Measurements from ENCODE around the gene PHLDA3.

Gene PHLDA3

DNA sequence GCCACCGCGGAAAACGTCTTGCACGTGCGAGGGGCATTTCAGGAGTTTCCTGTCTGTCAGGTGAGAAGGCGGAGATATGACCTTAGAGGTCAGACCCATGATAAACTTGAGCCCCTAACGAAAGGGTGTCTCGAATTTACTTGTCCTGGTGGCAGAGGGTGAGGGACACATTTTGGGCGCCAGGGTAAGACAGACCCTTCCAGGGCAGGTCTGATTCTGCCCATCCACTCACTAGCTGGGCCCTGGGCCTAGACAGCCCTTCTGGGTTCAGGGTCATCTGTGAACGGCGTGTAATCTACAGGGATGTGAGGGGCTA is 38.3 kb upstream of the PHLDA3 start:
- TF ChIP-seq, protein P1, sequence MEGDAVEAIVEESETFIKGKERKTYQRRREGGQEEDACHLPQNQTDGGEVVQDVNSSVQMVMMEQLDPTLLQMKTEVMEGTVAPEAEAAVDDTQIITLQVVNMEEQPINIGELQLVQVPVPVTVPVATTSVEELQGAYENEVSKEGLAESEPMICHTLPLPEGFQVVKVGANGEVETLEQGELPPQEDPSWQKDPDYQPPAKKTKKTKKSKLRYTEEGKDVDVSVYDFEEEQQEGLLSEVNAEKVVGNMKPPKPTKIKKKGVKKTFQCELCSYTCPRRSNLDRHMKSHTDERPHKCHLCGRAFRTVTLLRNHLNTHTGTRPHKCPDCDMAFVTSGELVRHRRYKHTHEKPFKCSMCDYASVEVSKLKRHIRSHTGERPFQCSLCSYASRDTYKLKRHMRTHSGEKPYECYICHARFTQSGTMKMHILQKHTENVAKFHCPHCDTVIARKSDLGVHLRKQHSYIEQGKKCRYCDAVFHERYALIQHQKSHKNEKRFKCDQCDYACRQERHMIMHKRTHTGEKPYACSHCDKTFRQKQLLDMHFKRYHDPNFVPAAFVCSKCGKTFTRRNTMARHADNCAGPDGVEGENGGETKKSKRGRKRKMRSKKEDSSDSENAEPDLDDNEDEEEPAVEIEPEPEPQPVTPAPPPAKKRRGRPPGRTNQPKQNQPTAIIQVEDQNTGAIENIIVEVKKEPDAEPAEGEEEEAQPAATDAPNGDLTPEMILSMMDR (IDR thresholded peaks at IDR 0.05): no peak
- no peak for TF ChIP-seq ZFX (IDR thresholded peaks at IDR 0.05; ENCODE audit: borderline replicate concordance)
- peak overlapping the region; percentile 66 for H3K27ac ChIP-seq

DNA sequence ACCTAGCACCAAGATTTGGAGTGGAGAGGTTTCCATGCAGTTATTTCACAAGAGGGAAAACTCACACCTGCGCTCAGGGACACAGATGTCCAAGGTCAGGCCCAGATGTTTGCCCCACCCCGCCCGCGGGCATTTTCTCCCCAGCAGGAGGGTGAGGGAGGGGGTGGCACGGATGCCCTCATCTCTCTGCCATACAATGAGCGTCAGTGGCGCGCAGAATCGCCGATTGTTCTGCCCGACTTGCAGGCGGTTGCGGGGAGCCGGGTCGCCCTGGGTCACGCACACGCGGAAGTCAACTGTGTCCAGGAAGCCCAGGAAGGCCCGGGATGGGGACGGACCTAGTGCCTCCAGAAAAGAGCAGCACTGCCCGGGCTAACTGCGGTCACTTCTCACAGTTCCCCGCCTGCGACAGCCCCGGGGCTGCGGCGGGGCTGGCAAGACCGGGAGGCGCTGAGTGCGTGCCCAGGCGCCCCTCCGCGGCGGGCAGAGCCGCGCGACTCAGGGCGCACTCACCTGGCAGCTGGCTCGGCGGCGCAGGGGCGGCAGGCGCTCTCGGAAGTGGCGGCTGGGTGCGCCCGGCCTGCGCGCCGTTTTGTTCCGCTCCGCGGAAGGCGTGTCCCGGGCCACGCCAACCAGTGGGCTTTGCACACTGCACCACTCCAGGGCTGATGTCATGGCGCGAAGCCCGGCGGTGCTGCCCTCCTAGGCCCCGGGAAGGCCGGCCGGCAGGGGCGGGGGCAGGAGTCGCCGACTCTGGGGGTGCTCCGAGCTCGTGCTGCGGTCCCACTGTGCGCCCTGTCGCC is 37.8 kb upstream of the PHLDA3 start, which contains the start of gene CSRP1:
Gene CSRP1 (minus strand): TSS at position 567 of the 803 bp plus-strand sequence. CDS start 10,820 bp downstream, outside the sequence.
- no peak for TF ChIP-seq ZFX (IDR thresholded peaks at IDR 0.05; ENCODE audit: borderline replicate concordance)
- TF ChIP-seq, protein P1 (IDR thresholded peaks at IDR 0.05): peak; percentile 26
- H3K27ac ChIP-seq: peak within 1 kb of the TSS; percentile 66

DNA sequence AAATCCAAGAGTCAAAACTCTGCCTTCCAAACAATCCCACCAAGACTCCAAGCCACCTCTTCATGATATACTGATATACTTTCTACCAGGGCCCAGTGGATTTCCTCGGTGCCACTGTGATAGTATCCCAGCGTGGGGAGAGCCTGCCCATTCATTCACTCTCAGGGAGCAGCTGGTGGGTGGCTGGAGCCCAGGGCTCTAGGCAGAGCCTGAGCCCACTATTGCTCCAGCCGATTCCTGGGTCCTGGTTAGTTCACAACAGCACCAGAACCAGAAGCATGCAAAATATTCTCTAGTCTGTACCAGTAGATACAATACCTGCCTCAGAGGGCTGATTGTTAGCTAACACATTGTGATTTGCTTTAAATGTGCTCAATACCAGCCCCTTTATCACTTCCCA is 37.1 kb upstream of the PHLDA3 start:
- TF ChIP-seq ZFX (IDR thresholded peaks at IDR 0.05; ENCODE audit: borderline replicate concordance): no peak
- TF ChIP-seq, protein P1 (IDR thresholded peaks at IDR 0.05): no peak
- H3K27ac ChIP-seq: peak overlapping the region; percentile 66; the same call in 1 of the 2 replicates

DNA sequence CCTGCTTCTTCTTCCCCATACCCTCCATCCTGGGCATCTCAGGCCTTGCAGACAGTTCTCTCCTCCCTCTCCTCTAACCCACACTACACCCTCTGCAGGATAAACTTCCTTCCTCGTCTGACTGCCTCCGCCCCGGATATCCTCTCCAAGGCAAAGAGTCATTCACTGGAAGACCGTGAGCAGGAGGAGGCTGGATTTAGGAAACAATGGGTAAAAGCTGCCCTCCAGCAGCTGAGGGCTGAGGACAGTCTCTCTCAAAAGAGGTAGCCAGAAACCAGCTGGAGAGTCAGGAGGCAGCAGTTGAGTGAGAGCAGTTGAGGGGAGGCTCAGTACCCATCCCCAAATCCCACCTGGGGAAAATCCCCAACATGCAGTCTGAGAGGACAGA is 36.5 kb upstream of the PHLDA3 start:
- TF ChIP-seq ZFX (IDR thresholded peaks at IDR 0.05; ENCODE audit: borderline replicate concordance): no peak
- H3K27ac ChIP-seq: 0 out of 2 replicates have a peak overlapping the region, but pooled peaks have one; percentile 66

DNA sequence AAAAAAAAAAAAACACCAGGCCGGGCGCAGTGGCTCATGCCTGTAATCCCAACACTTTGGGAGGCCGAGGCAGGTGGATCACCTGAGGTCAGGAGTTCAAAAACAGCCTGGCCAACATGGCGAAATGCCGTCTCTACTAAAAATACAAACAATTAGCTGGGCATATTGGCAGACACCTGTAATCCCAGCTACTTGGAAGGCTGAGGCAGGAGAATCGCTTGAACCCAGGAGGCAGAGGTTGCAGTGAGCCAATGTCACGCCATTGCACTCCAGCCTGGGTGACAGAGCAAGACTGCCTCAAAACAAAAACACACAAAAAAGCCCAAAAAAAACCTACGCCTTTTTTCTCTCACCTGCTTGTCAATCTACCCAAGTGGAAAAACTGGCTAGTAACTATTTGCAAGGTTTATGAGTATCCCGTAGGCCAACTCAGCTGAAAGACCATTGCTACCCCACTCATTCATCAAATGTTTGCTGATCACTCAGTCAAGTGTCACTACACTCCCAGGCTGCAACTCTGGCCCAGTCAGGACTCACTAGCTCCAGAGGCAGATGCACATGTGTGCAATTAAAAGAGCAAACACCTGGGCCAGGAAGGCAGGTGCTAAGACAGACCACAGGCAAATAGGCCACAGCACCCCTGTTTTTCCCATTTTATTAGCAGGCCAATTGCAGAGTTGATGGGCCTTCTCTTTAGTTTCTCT is 36.0 kb upstream of the PHLDA3 start:
- TF ChIP-seq ZFX (IDR thresholded peaks at IDR 0.05; ENCODE audit: borderline replicate concordance): no peak
- TF ChIP-seq, protein P1 (IDR thresholded peaks at IDR 0.05): no peak
- H3K27ac ChIP-seq: no peak overlapping the region

DNA sequence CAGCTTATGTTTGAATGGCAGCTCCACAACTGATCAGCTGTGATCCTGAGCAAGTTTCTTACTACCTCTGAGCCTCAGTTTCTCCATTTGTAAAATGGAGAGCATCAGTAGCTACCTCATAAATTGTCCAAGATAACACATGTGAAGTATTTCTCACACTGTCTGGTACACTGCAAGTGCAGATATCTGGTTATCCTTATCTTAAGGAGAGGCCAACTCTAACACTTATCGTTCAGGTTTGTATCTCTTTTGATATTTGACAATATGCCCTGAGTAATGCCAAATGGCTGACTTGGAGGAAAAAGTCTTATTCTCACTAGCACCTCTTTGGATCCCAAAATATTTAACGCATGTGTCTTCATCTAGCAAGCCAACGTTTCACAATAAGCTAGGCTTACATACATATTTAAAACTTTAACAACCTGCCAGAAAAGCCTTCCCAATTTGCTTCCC is 35.2 kb upstream of the PHLDA3 start:
- TF ChIP-seq ZFX (IDR thresholded peaks at IDR 0.05; ENCODE audit: borderline replicate concordance): no peak
- H3K27ac ChIP-seq: no peak overlapping the region

DNA sequence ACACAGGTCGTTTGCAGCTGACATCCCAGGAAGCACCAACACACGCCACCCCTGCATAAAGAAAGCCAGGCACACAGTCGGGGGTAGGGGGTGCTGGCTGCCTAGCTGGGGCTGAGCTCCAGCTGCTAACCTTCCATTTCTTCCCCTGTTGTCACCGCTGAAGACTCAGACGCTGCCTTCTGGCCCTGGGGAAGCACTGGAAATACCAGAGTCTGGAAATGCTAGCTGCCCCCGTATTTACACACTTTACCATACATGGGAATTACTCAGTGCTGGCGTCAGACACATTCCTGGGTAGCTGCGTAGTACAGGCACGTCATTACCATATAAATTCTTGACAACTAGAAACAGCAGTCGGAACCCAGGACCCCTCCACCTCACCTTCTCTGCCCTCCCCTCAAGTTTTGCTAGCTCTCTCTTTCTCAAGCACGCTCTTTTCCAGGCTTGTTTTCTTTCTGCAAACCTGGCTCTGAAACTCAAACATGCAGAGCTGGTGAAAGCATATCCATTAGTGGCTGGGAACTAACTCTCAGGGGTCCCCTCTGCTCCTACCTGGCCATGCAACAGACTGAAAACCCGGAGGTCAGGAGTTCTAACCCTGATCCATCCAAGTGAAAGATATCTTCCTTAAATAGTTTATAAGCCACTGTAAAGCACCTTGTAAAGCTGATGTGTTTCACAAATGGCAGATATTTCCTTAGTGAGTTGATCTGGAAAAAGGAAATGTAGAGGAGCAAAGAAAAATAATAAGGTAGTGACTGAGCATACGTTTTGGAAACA is 34.6 kb upstream of the PHLDA3 start:
- TF ChIP-seq, protein P1 (IDR thresholded peaks at IDR 0.05): no peak
- no peak for TF ChIP-seq ZFX (IDR thresholded peaks at IDR 0.05; ENCODE audit: borderline replicate concordance)
- no peak overlapping the region for H3K27ac ChIP-seq

DNA sequence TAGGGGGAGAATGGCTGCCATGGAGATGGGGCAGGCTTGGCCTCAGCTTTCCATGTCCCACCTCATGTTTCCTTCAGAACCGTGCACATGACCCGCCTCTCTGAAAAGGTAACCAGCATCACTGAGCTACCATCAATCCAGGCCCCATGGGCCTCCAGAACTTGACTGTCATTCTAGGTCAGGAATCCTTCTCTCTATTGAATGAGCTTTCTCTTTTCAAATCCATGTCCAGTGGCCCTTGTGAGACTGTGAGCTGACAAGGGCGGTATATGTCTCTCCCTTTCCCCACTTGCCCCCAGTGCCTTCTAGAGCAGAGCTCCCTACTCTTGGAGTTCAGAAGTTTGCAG is 33.5 kb upstream of the PHLDA3 start:
- no peak for TF ChIP-seq ZFX (IDR thresholded peaks at IDR 0.05; ENCODE audit: borderline replicate concordance)
- TF ChIP-seq, protein P1 (IDR thresholded peaks at IDR 0.05): no peak
- H3K27ac ChIP-seq: no peak overlapping the region
